GM19397 (cell line): ENCODE measurements around the gene ZFYVE27.
"Not testable (repeated sequence)": the region's sequence is repeated elsewhere in the genome, so short reads cannot be mapped to it uniquely, and the experiment has no call there.

Source experiments
- ATAC-seq: cut with Tn5 transposase; IDR thresholded peaks from one replicate; pipeline ENCODE4 v1.9.1; 2021; ENCODE audit warnings: mild to moderate bottlenecking, moderate library complexity; ENCODE audit not compliant: unreplicated experiment

The ZFYVE27 gene, protein sequence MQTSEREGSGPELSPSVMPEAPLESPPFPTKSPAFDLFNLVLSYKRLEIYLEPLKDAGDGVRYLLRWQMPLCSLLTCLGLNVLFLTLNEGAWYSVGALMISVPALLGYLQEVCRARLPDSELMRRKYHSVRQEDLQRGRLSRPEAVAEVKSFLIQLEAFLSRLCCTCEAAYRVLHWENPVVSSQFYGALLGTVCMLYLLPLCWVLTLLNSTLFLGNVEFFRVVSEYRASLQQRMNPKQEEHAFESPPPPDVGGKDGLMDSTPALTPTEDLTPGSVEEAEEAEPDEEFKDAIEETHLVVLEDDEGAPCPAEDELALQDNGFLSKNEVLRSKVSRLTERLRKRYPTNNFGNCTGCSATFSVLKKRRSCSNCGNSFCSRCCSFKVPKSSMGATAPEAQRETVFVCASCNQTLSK

DNA sequence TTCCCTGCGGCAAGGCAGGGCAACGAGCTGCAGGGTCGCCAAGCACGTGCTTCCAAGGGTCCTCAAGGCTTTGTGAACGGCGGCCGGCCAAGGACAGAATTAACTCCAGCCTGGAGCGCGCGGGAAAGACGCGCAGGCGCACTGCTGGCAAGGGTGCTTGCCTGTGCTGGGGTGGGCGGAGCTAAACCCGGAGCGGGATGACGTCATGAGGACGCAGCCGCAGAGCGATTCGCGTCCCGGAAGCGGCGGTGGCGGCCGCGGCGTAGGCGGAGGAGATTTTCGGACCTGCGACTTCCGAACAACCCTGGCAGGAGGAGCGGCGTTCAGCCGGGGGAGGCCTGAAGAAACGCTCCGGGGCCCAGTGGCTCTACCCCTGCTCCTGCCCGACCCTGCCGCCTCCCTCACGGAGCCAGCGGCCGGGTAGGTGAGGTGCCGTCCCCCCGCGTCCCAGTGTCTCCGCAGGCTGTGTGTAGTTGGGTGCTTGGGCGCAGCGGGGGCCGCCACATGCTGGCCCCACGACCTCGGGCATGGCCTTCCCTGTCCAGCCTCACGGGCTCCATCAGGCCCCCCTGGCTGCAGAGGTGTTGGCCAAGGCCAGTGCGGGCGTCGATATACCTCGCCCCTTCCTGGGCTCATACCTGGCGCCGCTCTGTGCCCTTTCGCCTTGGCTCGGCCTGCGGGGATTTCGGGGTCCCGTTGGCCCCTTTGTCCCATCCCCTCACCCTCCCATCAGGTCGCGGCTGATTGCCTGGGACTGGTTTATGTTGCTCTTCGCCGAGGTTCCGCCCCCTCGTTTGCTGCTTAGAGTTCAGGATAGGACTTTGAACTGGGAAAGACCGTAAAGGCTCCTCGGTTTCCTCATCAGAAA lies at the start of gene ZFYVE27:
ZFYVE27 (plus strand) TSS at position 227 of the 868 bp plus-strand sequence. CDS start 1,350 bp downstream, outside the sequence.
- ATAC-seq: peak; percentile 85

DNA sequence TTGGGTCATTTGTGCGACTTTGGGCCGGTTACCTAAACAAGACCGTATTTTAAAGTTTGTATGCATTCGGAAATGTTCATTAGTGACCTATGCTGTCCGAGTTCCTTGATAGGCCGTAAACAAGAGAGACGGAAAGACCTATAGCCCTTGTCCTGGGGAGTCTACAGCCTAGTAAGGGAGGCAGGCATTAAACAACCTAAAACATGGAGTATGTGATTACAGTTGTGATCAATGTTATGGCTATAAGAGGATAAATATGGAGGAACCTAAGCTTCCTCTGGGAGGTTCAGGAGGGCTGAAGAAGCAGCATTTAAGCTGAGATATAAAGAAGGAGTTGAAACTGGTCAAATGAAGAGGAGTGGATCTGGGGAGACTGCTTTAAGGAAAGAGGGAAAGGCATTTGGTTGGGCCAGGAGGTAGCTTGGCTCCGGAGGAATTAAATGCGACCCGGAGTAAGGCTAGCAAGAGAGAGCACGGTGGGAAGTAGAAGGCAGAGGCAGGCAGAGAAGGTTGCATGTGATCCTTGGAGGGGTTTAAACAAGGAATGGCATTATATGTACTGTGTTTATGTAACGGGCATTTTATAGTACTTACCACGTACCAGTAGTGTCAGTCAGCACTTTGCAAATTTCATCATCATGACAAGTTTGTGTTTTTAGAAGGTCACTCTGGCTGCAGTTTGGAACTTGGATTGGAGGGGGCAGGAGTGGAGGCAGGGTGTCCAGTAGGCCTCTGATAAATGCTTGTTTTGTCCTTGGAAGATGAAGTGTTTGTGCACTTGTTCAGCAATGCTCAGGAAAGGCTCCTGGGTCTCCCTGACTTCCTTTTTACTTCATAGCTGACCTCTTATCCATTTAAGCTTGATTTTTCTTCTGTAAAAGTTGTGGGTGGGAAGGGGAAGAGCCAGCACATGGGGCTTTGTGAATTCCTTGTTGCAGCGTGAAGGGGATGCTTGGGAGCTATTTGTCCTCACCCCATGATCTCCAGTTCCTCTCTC lies 48.8 kb upstream of the ZFYVE27 start:
- no peak for ATAC-seq

DNA sequence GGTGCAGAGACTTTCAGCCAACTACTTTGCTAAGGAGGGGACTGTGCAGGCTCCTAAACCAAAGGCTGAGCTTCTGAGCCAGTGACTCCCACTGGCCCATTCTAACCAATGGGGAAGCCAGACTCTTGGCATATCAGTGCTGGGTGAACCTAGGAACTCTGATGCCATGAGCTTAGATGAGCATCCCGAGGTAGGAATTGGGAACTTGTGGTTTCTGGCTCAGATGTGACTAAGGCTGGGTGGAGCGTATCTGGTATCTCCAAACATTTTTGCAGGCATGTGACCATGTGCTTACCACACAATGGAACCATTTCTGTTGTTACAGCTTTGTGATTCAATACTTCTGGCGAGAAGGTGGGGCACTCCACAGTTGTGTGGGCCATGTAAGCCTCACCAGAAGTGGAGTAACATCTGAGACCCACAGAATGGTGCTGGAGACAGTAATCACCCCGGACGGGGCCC lies 47.3 kb upstream of the ZFYVE27 start:
- no peak for ATAC-seq

DNA sequence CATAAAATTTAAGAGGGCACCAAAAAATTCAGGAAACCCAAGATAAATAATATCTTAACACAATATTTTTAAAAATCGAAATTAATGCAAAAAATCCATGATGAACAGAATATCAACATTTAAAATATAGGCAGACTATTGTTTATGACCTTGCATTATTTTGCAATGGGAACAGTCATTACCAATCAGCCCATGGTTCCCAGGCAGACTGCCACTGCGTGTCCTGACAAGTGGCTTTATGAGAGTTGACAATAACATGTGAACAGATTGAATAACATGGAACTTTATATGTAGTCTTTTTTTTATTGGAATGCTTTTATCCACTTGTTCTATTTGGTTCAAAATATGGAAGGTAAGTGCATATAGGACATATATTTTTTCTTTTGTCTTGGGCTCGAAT lies 46.8 kb upstream of the ZFYVE27 start:
- no peak for ATAC-seq

DNA sequence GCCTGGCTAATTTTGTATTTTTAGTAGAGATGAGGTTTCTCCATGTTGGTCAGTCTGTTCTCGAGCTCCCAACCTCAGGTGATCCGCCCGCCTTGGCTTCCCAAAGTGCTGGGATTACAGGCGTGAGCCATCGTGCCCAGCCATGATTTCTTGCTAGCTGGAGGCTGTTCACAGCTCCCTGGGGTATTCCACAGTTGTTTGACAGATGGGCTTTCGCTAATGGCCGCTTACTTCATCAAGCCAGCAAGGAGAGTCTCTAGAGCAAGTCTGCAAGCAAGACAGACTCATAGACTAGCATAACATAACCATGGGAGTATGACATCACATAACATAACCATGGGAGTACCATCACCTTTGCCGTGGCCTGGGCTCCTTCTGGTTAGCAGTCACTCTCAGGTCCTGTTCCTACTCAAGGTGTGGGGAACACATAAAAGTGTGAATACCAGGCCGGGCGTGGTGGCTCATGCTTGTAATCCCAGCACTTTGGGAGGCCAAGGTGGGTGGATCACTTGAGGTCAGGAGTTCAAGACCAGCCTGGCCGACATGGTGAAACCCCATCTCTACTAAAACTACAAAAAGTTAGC lies 38.8 kb upstream of the ZFYVE27 start:
- not testable (repeated sequence) for ATAC-seq

DNA sequence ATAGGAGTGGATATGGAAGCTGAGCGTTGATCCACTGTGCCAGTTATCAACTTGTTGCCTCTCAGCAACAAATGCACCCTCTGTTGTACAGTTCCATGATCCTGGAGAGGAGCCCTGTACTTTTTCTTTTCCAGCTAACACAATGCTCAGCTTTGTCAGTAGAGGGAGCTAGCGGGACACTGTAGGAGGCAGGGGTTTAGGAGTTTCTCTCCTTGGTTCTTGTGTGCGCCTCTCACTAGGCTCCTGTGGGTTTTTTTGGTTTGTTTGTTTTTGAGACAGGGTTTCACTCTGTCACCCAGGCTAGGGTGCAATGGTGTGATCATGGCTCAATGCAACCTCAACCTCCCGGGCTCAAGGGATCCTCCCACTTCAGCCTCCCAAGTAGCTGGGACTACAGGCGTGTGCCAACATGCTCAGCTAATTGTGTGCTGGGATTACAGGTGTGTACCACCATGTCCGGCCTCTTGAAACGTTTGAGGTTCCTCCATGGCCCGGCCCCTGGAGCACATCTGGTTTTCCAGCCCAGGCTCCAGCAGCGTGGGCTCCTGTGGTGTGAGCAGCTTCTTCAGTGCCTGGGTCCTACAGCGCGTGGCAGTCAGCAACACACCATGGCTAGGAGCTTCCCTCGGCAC lies 35.4 kb upstream of the ZFYVE27 start:
- ATAC-seq: no peak

DNA sequence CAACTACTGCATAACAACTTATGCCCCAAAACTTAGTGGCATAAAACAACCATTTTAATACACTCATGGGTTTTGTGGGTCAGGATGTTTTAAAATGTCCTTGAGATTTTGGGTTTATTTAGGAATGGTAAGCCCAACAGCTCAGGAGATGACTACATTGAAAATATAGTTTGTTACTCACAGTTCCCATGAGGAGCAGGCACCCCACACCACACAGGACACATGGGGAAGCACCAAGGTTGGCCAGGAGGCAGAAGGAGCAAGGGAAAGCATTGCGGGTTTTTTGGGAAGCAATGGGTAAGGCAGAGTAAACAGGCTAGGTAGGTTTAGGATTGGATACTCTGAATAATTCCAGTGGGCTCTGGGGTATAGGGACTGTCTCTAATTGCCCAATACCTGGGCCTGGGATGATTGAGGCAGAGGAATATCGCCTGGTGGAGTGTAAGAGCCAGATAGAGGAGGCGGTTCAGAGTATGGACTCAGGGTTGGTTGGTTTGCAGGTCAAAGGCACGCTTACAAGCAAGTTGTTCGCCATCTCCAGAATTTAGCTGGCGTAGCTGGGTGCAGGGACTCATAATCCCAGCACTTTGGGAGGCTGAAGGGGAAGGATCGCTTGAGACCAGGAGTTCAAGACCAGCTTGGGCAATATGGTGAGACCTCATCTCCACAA lies 33.4 kb upstream of the ZFYVE27 start:
- ATAC-seq: no peak

DNA sequence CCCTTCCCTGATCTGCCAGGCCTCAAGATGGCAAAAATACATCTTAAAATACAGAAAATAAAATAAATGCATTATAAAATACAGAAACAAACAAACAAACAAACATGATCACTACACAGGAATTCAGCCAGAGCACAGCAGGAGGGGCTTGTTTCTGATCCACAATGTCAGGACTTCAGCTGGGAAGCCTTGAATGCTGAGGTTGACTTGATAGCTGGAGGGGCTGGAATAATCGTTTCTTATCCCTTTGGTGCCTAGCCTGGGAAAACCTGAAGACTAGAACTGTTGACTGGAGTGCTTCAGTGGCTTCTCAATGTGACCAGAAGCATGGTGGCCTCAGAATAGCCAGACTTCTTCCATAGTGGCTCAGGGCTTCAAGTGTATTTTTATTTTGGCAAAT lies 32.6 kb upstream of the ZFYVE27 start:
- no peak for ATAC-seq

DNA sequence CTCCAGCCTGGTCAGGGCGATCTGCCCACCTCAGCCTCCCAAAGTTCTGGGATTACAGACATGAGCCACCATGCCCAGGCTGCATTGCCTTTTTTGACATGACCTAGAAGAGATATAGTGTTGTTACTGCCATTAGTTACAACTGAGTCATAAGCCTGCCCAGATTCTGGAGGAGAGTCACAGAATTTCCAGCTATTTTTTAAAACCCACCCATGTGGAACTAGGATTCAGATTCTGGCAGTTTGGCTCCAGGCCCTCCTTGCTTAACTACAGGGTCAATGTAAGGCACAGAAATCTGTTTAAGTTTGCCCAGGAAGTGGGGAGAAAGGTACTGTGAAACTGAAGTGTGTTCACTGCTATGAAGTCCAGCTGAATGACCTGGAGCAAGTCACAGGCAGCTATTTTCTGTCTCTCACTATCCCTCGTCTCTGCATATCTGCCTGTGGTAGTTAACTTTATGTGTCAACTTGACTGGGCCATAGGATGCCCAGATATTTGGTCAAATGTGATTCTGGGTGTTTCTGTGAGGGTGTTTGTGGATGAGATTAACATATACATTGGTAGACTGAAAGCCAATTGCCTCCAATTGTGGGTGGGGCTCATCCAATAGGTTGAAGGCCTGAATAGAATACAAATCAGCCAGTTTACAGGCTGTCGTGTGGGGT lies 31.8 kb upstream of the ZFYVE27 start:
- ATAC-seq: no peak

DNA sequence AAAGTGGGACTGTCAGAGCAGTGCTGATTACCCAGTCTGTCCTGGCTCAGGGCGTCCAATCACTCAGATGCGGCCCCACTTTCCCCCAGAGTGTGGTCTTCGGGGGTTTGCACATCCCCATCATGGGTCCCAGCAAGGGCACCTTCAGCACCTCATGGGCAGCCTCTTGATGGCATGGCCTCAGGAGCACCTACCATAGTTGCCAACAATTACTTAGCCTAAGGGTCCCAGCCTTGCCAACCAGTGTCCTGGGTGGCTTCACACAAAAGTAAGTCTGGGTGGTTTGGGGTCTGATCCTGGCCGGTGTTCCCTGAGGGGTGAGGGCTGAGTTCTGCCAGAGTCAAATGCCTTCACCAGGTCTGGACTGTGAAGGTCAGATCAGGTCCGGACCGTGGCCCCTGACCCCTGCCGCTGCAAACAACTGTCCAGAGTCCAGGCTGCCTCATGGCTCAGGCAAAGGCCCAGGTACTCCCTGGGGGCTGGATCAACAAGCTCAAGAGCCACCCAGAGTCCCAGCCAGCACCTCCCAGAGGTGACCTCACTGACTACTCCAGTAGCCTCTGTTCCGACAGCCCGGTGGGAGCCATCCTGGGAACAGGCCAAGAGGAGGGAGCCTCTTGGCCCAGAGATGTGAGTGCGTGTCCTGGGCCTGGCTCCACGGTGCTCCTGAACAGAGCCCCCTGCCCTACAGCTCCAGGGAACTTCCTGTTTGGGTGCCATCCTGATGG lies 29.6 kb upstream of the ZFYVE27 start:
- no peak for ATAC-seq

DNA sequence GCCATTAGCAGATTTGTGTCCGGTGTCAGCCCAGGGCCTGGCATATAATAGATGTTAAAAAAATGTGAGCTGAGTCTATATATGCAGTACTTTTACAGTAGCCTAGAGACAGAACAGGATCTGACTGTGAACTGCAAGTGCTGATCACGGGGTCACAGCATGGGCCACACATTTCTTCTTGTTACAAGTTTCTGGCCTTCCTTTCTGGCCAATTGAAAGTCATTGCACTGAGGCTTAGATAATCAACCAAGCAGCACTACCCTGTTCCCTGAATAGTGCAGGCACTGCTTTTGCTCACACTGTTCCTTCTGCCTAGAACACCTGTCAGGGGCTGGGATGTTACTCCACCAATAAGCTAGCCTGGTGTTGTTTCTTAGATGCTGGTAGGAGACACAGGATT lies 28.8 kb upstream of the ZFYVE27 start:
- ATAC-seq: no peak

DNA sequence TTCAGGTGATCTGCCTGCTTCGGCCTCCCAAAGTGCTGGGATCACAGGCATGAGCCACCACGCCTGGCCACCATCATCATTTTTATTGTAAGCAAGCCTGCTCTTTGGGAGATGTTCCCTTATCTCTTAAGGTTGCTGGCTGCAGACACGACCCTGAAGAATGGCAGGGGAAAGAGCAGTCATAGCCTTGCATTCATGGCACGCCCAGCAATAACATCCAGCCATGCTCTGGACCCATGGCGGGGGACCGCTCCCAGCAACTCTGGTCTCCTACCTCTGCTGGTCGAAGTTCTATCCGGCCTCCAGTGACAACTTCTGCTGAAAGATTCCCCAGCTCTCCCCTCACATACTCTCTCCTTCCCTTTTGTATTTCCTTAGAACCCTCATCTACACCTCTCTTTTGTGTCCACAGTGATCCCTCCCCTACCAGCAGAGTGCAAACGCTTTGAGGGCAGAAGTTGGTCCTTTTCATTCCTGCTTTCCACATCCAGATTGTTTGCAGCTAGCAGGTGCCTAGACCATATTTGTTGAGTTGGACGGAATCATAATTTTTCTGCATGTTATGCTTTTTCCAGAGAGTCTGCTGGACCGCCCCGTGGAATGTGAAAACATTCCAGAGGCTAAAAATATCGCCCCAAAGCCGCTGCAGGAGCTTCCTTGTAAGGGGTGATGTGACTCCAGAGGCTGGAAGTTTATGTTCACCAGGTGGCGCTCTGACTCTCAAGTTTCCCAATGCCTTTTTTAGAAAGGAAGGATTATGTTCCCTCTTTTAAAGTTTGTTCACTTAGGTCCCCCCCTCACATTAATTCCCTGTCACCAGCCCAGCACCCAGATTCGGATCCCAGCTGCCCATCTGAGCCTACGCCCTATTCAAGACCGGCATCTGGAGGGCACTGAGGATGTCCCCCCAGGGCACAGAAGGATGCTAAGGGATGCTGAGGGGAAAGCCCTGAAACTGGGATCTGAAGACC lies 27.7 kb upstream of the ZFYVE27 start:
- ATAC-seq: no peak

DNA sequence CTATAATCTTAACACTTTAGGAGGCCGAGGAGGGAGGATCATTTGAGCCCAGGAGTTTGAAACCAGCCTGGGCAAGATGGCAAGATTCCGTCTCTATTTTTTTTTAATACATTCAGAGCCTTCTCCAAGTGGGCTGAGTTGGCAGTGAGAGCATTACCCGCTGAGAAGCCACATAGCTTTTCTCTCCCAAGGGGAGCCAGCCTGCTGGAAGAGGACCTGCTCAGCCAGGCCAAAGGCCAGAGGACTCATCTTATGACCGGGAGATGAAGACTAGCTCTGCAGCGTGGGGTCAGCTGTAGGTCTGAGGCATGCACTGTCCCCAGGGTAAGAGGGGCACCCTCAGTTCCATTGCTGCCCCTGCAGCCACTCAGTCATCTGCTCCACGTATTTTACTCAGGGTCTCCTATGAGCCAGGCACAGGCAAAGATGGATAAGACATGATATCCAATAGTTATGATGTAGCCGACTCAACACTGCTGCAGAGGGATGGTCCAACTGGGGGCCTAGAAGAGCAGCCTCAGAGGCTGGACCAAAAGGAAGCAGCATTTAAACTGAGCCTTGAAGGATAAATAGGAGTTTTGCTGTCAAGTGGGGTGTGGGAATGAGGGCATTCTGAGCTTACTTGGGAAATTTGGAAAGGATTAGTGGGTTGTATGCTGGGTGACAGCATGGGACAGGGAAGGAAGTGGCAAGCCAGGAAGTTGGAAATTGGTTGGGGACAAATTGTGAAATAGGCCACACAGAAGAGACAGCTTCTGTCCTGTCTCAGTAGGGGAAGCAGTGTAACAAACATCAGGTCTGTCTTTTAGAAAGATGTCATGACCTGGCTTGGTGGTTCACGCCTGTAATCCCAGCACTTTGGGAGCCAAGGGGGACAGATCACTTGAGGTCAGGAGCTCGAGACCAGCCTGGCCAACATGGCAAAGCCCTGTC lies 25.0 kb upstream of the ZFYVE27 start:
- ATAC-seq: no peak

DNA sequence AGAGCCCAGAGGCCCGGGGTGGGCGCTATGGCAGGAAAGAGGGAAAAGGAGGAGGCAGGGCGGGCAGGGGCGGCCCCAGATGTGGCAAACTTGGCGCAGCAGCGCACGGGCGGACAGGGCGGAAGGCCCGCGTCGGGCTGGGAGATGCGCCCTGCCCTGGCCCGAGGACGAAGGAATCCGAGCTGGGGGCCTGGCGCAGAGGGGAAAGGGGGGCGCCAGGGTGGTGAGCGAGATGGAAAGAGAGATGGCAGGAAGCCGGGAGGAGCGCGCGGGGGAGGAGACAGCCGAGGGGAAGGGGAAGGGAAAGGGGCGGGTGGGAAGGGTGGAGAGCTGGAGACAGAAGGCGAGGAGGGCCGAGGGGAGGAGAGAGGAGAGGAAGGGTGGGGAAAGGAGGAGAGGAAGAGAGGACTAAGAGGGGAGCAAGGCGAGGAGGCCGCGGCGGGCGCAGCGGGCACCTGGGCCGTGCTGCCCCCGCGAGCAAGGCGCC lies 23.5 kb upstream of the ZFYVE27 start, which contains the start of gene MARVELD1:
MARVELD1 (plus strand) TSS at position 392 of the 487 bp plus-strand sequence. CDS start 147 bp downstream, outside the sequence.
- ATAC-seq: no peak

DNA sequence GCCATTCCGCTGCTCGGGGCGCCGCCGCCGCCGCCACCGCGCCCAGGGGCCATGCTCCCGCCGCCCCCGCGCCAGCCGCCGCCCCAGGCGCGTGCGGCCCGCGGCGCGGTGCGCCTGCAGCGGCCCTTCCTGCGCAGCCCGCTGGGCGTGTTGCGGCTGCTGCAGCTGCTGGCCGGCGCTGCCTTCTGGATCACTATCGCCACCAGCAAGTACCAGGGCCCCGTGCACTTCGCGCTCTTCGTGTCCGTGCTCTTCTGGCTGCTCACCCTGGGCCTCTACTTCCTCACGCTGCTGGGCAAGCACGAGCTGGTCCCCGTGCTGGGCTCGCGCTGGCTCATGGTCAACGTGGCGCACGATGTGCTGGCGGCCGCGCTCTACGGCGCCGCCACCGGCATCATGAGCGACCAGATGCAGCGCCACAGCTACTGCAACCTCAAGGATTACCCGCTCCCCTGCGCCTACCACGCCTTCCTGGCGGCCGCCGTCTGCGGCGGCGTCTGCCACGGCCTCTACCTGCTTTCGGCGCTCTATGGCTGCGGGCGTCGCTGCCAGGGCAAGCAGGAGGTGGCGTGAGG lies 23.0 kb upstream of the ZFYVE27 start:
- ATAC-seq: no peak
